Kidney glomerular epithelial cell (primary cell): ENCODE data around the gene MCRIP1.

ENCODE experiments used
- DNase-seq: peaks from one replicate; lab custom pipeline; 2025; lab: John Stamatoyannopoulos, UW

The MCRIP1 gene

GRCh38 chr17:81819708-81820107, 13.4 kb downstream of the MCRIP1 start:
- DNase-seq, result no peak

- DNase-seq, result no peak
These were observed 15.3 kb downstream of the MCRIP1 start for GRCh38 chr17:81817758-81818147.

- DNase-seq, result no peak
These were observed 17.5 kb downstream of the MCRIP1 start for GRCh38 chr17:81815646-81815986.

GRCh38 chr17:81814748-81815645, 18.1 kb downstream of the MCRIP1 start:
- DNase-seq, result peak; percentile 33

- DNase-seq, result no peak
These were observed 19.0 kb downstream of the MCRIP1 start for GRCh38 chr17:81813861-81814683.

- no peak for DNase-seq
These were observed 19.8 kb downstream of the MCRIP1 start for GRCh38 chr17:81813371-81813684.

GRCh38 chr17:81812571-81813370, 20.3 kb downstream of the MCRIP1 start:
- DNase-seq, result no peak

- no peak for DNase-seq
These were observed 21.2 kb downstream of the MCRIP1 start for GRCh38 chr17:81811705-81812570.

GRCh38 chr17:81810892-81811704, 22.0 kb downstream of the MCRIP1 start:
- no peak for DNase-seq

- DNase-seq, result no peak
These were observed 22.6 kb downstream of the MCRIP1 start for GRCh38 chr17:81810476-81810875.

- DNase-seq, result no peak
These were observed 23.5 kb downstream of the MCRIP1 start for GRCh38 chr17:81809556-81809998.

- no peak for DNase-seq
These were observed 24.1 kb downstream of the MCRIP1 start for GRCh38 chr17:81808778-81809555.

- no peak for DNase-seq
These were observed 25.3 kb downstream of the MCRIP1 start for GRCh38 chr17:81807839-81808238.

- no peak for DNase-seq
These were observed 25.8 kb downstream of the MCRIP1 start for GRCh38 chr17:81807210-81807719.

- DNase-seq, result no peak
These were observed 26.5 kb downstream of the MCRIP1 start for GRCh38 chr17:81806461-81807209.

GRCh38 chr17:81805707-81806460, 27.2 kb downstream of the MCRIP1 start:
- no peak for DNase-seq

GRCh38 chr17:81804559-81805399, 28.3 kb downstream of the MCRIP1 start:
- DNase-seq, result no peak
